Ascending aorta (tissue), 2 donors: ENCODE measurements around the gene ZFAND6. TPM values are rescaled to one million over a fixed set of nuclear protein-coding genes. Genes with fewer than 3 reads are reported as not detected.

ENCODE experiments used
- DNase-seq, 2 donors: peaks; one replicate each; pipeline ENCODE4 v3.0.0-alpha.2; 2019; ENCODE audit warnings: low spot score in 2 of 2
- H3K27ac ChIP-seq, 2 donors: fragments of 200-600 bp; sonication (generic); one replicate each; pipeline ENCODE4 v1.5.1; 2016 to 2017; ENCODE audit warnings: mild to moderate bottlenecking in 1 of 2
- H3K27me3 ChIP-seq: fragments of 200-600 bp; sonication (generic); one replicate; pipeline ENCODE4 v1.5.1; 2017
- H3K36me3 ChIP-seq, 2 donors: fragments of 200-600 bp; sonication (generic); one replicate each; pipeline ENCODE4 v1.5.1; 2016
- H3K4me1 ChIP-seq, 2 donors: fragments of 200-600 bp; sonication (generic); one replicate each; pipeline ENCODE4 v1.5.1; 2016 to 2017; ENCODE audit warnings: mild to moderate bottlenecking in 1 of 2
- H3K4me3 ChIP-seq, 2 donors: fragments of 200-600 bp; sonication (generic); one replicate each; pipeline ENCODE4 v1.5.1; 2016 to 2017; ENCODE audit warnings: mild to moderate bottlenecking in 1 of 2
- H3K9me3 ChIP-seq, 2 donors: fragments of 200-600 bp; sonication (generic); one replicate each; pipeline ENCODE4 v1.5.1; 2016
- intact Hi-C: fragments of 100-400 bp; cut with DNase I; formaldehyde crosslinking; loops from one replicate; pipeline ENCODE4 v1.15.1; 2023
- total RNA-seq: library from RNA; depleted of rRNA; stranded (reverse); fragments of >200 nt; gene quantifications from one replicate; pipeline ENCODE4 v1.1.0, GENCODE V29; 2016
- TF ChIP-seq, protein P1 (sequence below), 3 experiments: fragments of 200-600 bp in 2 of 3; fragments of 450-650 bp in 1 of 3; sonication (generic) in 2 of 3; IDR thresholded peaks; one replicate each; pipeline ENCODE4 v1.5.1; 2016 to 2019; ENCODE audit warnings: antibody characterized with exemption in 3 of 3, mild to moderate bottlenecking in 1 of 3, moderate library complexity in 1 of 3

The ZFAND6 gene
- total RNA-seq, 1 donor from 2014 or later: 49.6 TPM

DNA sequence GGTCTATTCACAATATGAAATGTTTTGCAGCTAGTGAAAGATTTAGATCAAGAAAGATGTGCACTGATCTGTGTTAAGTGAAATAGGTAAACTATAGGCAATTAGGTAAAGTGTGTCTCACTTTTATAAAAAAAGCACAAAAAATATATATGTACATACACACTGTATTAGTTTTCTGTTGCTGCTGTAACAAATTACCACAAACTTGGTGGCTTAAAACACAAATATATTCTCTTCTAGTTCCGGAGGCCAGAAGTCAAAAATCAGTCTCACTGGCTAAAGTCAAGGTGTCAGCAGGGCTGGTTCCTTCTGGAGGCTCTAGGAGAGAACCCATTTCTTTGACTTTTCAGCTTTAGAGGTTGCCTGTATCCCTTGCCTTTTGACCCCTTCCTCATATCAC, 104.4 kb downstream of the ZFAND6 start:
- H3K9me3 ChIP-seq: no peaks in the 10 kb centered on the region
- DNase-seq: no peak
- no peaks in the 10 kb centered on the region for H3K27me3 ChIP-seq
- no peak overlapping the region for H3K4me3 ChIP-seq
- H3K27ac ChIP-seq: no peak overlapping the region
- TF ChIP-seq, protein P1, sequence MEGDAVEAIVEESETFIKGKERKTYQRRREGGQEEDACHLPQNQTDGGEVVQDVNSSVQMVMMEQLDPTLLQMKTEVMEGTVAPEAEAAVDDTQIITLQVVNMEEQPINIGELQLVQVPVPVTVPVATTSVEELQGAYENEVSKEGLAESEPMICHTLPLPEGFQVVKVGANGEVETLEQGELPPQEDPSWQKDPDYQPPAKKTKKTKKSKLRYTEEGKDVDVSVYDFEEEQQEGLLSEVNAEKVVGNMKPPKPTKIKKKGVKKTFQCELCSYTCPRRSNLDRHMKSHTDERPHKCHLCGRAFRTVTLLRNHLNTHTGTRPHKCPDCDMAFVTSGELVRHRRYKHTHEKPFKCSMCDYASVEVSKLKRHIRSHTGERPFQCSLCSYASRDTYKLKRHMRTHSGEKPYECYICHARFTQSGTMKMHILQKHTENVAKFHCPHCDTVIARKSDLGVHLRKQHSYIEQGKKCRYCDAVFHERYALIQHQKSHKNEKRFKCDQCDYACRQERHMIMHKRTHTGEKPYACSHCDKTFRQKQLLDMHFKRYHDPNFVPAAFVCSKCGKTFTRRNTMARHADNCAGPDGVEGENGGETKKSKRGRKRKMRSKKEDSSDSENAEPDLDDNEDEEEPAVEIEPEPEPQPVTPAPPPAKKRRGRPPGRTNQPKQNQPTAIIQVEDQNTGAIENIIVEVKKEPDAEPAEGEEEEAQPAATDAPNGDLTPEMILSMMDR (IDR thresholded peaks at IDR 0.05): no peak
- no peaks in the 10 kb centered on the region for H3K4me1 ChIP-seq
- peaks cover 19 to 55% of the 10 kb centered on the region in 2 donors for H3K36me3 ChIP-seq
- intact Hi-C loops: no loop called here

DNA sequence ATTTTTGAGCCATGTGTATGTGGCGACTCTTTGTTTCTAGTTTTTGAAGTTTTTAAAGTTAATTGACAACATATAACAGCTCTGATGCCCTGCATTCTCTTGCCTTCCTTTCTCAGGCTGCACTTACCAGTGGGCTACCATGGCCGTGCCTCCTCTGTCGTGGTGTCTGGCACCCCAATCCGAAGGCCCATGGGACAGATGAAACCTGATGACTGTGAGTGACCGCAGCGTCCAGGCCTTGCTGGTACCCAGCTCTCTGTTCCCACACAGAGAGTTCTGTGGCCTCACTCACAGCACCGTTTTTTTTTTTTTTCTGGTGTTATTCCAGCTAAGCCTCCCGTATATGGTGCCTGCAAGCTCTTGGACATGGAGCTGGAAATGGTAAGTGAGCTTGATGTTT, 108.5 kb downstream of the ZFAND6 start:
- Histone ChIP-seq H3K36me3 (peaks cover 6 to 36% of the 10 kb centered on the region in 2 donors), H3K27ac (no peak overlapping the region), H3K9me3 (no peaks in the 10 kb centered on the region), H3K4me1 (peaks cover 4 to 6% of the 10 kb centered on the region in 2 donors), H3K27me3 (no peaks in the 10 kb centered on the region), H3K4me3 (no peak overlapping the region)
- TF ChIP-seq, protein P1 (IDR thresholded peaks at IDR 0.05): no peak
- intact Hi-C loops: no loop called here
- no peak for DNase-seq

DNA sequence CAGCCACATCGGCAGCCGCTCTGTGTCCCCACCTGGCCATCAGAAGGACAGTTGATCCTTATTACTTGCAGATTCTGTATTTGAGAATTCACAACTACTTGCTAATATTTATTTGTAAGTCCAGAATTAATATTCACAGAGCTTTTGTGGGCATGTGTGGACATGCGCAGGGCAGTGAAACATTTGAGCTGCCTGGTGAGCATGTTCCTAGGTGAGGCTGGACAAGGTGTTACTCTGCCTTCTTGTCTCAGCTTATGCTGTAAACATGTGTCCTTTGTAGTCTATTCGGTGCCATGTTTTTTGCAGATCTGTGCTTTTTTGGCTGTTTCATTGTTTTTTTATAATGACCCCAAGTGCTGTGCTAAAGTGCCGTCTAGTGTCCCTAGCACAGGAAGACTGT, 108.9 kb downstream of the ZFAND6 start:
- Histone ChIP-seq H3K4me1 (peaks cover 7 to 11% of the 10 kb centered on the region in 2 donors), H3K4me3 (no peak overlapping the region), H3K27ac (no peak overlapping the region), H3K9me3 (no peaks in the 10 kb centered on the region), H3K36me3 (peaks cover 6 to 31% of the 10 kb centered on the region in 2 donors), H3K27me3 (no peaks in the 10 kb centered on the region)
- no peak for DNase-seq
- TF ChIP-seq, protein P1 (IDR thresholded peaks at IDR 0.05): no peak
- intact Hi-C loops: no loop called here

DNA sequence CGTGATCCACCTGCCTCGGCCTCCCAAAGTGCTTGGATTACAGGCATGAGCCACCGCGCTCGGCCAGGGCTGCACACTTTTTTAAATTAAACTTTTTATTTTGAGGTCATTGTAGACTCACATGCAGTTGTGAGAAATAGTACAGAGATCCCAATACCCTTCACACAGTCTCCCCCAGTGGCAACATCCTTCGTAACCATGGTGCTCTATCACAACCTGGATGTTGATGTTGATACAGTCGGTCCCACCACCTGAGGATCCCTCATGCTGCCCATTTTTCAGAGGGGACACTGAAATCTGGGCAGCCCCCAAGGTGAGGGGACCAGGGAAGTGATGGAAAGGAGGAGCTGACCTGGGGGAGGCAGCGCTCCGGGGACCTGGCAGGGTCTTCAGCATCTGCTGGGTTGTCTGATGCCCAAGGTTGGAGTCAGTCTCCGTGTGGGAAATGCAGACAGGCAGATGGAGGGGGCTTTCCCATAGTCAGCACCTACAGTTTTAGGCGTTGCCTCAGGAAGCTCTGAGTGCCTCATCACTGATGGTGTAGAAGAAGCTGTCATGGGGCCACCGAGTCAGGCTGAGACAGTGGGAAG, 110.4 kb downstream of the ZFAND6 start:
- DNase-seq: no peak
- intact Hi-C loops: loop anchor here (5.0 to 10.0 kb wide), 4 partner anchors 248 to 525 kb away; partner anchors contain the start of genes ABHD17C and MTHFS

DNA sequence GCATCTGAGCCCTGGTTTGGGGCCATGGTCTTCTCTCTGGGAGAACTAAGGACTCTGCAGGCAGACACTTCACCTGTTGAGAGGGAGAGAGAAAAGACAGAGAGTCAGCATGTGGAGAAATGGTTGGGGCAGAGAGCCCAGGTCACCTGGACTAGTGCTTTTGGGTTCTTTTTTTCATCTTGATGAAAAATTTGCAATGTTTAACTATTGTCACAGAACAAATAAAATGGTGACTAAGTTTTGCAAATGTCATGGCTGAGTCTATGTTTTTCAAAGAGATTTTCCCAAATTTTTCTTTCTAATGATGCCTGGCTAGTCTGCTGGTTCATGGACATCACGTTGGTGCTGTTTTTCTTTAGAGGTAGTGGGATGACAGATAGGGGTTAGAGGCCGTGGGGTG, 111.1 kb downstream of the ZFAND6 start:
- peaks cover 0 to 25% of the 10 kb centered on the region in 2 donors for H3K36me3 ChIP-seq
- TF ChIP-seq, protein P1 (IDR thresholded peaks at IDR 0.05): no peak
- H3K4me3 ChIP-seq: no peak overlapping the region
- intact Hi-C loops: loop anchor here (5.0 to 10.0 kb wide), 4 partner anchors 248 to 524 kb away; partner anchors contain the start of genes ABHD17C and MTHFS
- H3K27ac ChIP-seq: no peak overlapping the region
- no peaks in the 10 kb centered on the region for H3K9me3 ChIP-seq
- no peaks in the 10 kb centered on the region for H3K27me3 ChIP-seq
- DNase-seq: no peak
- peaks cover 25 to 30% of the 10 kb centered on the region in 2 donors for H3K4me1 ChIP-seq

More for the DNA sequence above, 110.4 kb downstream of the ZFAND6 start:
- Histone ChIP-seq H3K36me3 (peaks cover 0 to 25% of the 10 kb centered on the region in 2 donors), H3K4me3 (no peak overlapping the region), H3K4me1 (peaks cover 19 to 24% of the 10 kb centered on the region in 2 donors), H3K27ac (no peak overlapping the region), H3K9me3 (no peaks in the 10 kb centered on the region), H3K27me3 (no peaks in the 10 kb centered on the region)
- TF ChIP-seq, protein P1 (IDR thresholded peaks at IDR 0.05): no peak
